SKM-1 (cell line): ENCODE measurements around the gene PYCARD.

ENCODE experiments used
- DNase-seq: peaks from one replicate; lab custom pipeline; 2025; ENCODE audit not compliant: unreplicated experiment; lab: John Stamatoyannopoulos, UW

Gene PYCARD

GRCh38 chr16:31167315-31167714 lies 35.2 kb downstream of the PYCARD start:
- no peak for DNase-seq

- peak; percentile 61 for DNase-seq
Measured at GRCh38 chr16:31157136-31157535, 45.4 kb downstream of the PYCARD start.
